GM12891 (cell line): ENCODE results near the gene TMPRSS15. TPM values are rescaled to one million over a fixed set of nuclear protein-coding genes. Genes with fewer than 3 reads are reported as not detected.

Source experiments
- DNase-seq: peaks from one replicate; pipeline ENCODE4 v3.0.0; 2011; ENCODE audit warnings: low spot score; ENCODE audit not compliant: insufficient read length
- FAIRE-seq: peaks from 2 replicates; lab custom pipeline; 2011; peaks lifted over from hg19 to GRCh38; lab: Jason Lieb, UNC
- PAX5 ChIP-seq: IDR thresholded peaks from 2 replicates; pipeline ENCODE4 v1.6.1; 2011; ENCODE audit warnings: low read length, moderate library complexity, mild to moderate bottlenecking; ENCODE audit not compliant: insufficient read depth, severe bottlenecking
- POLR2A ChIP-seq: IDR thresholded peaks from 2 replicates; pipeline ENCODE4 v1.6.1; 2011; ENCODE audit warnings: low read depth, low read length, control low read depth
- POLR2AphosphoS5 ChIP-seq: IDR thresholded peaks from 2 replicates; pipeline ENCODE4 v1.6.1; 2011; ENCODE audit warnings: low read depth, low read length, control low read depth
- POU2F2 ChIP-seq: IDR thresholded peaks from 2 replicates; pipeline ENCODE4 v1.6.1; 2011; ENCODE audit warnings: low read depth, mild to moderate bottlenecking, control low read depth, low read length, moderate library complexity
- SPI1 ChIP-seq: IDR thresholded peaks from 2 replicates; pipeline ENCODE4 v1.6.1; 2011; ENCODE audit warnings: low read depth, low read length, control low read depth
- TAF1 ChIP-seq: IDR thresholded peaks from 2 replicates; pipeline ENCODE4 v1.6.1; 2011; ENCODE audit warnings: low read depth, low read length, control low read depth
- polyA plus RNA-seq: library from polyadenylated mRNA; unstranded; fragments of >200 nt; gene quantifications from one replicate; pipeline ENCODE4 v1.2.1, GENCODE V29; 2012; ENCODE audit warnings: low read depth, missing spikeins, inconsistent platforms; ENCODE audit not compliant: missing spikeins

TMPRSS15 gene
- polyA plus RNA-seq, result not detected

DNA sequence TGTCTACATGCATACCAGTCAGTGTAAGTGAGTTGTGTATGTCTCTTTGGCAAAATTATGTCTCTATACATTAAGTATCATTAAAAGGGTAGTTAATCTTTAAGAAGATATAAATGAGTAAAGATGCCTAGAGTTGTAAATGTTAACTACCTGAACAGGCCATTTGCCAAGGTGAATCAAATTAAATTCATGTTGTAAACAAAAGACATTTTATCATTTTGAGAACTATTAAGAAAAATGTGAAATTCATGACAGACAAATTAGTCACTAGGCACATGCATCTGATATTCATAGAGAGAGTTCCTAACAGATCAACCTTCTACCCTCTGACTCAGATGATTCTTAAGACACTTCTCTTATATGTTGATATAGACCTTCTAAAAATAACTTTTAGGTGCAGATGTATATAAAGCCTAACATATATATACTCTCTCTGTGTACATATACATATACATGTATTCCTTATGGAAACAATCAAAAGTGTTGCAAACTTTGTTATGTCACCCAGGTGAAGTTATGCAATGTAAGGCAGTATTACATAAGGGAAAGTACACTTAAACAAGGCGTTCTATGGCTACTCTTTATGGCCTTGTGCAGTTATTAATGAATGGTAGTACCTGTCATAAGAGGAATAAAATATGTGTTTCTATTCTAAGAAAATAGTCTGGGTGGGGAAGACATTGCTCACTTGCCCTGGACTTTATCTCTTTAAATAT is at the start of gene TMPRSS15:
TSS of gene TMPRSS15 (minus strand) at position 51 of the 716 bp plus-strand sequence. CDS start 163 bp downstream, outside the sequence.
- DNase-seq (no peak), FAIRE-seq (no peak)
- no peak for TF ChIP-seq SPI1
- no peak for TF ChIP-seq POU2F2
- TF ChIP-seq PAX5, result no peak
- TF ChIP-seq POLR2A, result no peak
- TF ChIP-seq TAF1, result no peak
- no peak for TF ChIP-seq POLR2AphosphoS5

DNA sequence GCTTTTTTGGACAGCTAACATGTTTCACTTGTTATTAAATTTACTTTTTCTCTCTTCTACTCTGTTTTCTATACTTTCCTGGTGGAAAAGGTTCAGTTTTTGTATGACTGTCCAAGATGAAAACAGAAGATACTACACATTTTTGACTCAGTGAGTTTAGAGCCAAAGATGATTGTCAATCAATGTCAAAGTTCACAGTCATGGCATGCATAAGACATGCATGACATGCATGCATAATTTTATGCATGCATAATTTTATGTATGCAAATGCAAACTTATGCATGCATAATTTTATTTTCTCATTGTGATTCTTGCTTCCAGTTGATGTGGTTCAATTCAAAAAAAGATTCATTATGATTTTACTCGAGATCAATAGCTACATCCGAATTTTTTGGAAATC is 48.1 kb upstream of the TMPRSS15 start:
- TF ChIP-seq TAF1 (no peak), SPI1 (no peak), POU2F2 (no peak), POLR2AphosphoS5 (no peak), POLR2A (no peak), PAX5 (no peak)
- no peak for FAIRE-seq
- DNase-seq, result no peak

DNA sequence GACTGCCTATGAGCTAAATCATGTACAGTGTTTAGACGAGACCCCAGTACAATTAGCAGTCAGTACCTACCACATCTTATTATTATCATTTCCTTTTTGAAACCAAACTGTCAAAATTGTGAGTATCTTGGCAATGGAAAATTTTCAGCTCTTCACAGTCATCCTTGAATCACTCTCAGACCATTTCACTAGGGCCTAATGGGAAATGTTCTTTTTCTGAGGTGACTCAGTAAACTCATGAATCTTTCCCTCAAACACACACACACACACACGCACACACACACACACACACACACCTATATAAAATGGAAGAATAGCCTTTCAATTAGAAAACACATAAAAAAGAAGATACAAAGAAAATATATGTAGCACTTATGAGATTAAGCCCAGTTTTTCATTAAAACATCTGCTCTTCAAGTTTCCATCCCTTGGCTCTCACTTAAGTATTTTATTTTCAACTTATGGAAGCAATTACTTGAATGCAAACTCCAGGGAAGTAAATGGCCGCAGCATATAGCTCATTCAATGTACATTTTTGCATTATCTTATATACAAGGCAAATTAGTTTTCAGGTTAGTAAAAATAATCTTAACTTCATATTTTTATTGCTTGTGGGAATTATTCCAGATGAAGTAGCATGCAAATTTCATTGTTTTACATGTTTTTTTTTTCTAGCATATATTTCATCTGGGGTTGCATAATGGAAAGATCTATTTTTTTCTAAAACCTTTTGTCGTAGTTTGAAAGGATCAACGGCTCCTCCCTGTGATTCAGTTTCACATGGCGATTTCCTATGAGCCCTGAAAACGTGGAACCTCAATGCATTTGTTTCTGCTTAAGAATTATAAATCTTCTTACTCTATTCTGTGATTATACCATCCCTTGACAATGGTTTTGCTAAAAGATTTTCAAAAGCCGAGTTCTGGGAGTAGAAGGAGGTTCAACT is 46.3 kb upstream of the TMPRSS15 start:
- DNase-seq (no peak), FAIRE-seq (no peak)
- TF ChIP-seq SPI1, result no peak

DNA sequence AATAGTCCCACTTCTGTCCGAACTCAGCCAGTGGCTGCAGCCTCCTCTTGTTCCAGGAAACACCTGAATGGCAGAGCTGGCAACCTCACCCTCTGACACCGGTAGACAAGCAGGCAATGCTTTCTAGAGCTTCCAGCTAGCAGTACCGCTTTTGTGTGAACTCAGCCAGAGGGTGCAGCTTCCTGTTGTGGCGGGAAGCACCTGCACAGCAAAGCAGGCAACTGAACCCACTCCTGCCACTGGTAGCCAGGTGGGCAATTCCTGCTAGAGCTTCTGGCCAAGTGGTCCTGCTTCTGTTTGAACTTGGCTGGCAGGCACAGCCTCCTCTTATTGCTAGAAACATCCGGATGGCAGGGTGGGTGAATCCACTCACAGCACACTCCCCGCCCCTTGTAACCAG is 40.1 kb upstream of the TMPRSS15 start:
- DNase-seq (no peak), FAIRE-seq (no peak)
- no peak for TF ChIP-seq TAF1
- TF ChIP-seq SPI1, result no peak
- TF ChIP-seq POLR2AphosphoS5, result no peak
- no peak for TF ChIP-seq PAX5
- TF ChIP-seq POU2F2, result no peak
- no peak for TF ChIP-seq POLR2A

DNA sequence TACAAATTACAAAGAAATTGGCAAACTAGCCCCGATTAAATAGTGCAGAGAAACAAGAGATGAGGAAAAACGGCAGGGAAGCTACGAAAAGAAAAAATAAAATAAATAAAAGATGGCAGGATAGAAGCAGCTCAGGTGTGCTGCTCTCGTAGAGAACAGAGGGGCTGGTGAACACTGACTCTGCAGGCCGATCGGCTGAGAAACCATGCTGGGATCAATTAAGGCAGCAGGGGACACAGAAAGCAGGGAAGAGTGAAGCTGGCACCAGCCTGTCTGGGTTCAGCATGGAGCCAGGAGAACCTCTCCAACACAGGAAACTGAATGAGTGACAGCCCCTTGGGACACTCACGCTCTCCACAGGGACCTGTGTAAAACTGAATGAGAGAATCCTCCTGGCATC is 39.5 kb upstream of the TMPRSS15 start:
- DNase-seq, result no peak
- FAIRE-seq, result no peak
- no peak for TF ChIP-seq POLR2A
- TF ChIP-seq PAX5, result no peak
- no peak for TF ChIP-seq TAF1
- no peak for TF ChIP-seq POU2F2
- TF ChIP-seq SPI1, result no peak
- TF ChIP-seq POLR2AphosphoS5, result no peak

DNA sequence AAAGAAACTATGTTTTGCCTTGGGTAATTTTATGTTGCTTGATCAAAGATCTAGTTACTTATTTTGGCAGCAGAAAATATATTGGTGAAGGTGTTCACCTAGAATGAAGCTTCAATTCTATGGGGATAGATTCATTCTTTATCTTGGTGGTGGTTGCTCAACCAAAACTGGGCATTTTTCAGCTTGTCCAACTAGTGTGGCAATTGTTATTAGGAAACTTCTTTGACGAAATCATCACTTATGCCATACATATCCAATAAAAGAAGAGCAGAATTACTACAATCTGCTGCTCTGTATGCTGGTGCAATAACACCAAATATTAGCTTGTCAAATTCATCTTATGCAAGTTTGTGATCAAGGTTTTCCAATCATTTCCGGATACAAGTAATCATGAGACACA is 26.8 kb upstream of the TMPRSS15 start:
- no peak for FAIRE-seq
- no peak for DNase-seq
- TF ChIP-seq PAX5 (no peak), POU2F2 (no peak), TAF1 (no peak), SPI1 (no peak), POLR2A (no peak), POLR2AphosphoS5 (no peak)

DNA sequence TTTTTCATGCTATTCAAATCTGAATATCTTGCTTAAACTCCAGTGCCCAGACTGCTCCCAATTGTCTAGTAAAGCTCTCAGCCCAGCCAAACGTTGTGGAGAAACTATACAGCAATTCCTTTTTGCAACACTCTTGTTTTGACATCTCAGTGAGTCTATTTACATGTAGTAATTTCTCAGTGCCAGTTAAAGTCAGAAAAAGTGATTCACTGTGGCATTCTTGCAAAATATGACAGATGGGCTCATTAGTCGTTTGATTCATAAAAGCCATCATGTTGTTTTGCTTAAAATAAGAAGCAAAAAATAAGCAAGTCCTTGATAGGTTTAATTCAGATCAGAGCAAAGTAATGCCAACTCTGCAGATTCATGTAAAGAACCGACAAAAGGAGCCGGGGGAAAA is 20.7 kb upstream of the TMPRSS15 start:
- FAIRE-seq, result no peak
- no peak for DNase-seq
- TF ChIP-seq PAX5 (no peak), POLR2AphosphoS5 (no peak), POLR2A (no peak), TAF1 (no peak), SPI1 (no peak), POU2F2 (no peak)

DNA sequence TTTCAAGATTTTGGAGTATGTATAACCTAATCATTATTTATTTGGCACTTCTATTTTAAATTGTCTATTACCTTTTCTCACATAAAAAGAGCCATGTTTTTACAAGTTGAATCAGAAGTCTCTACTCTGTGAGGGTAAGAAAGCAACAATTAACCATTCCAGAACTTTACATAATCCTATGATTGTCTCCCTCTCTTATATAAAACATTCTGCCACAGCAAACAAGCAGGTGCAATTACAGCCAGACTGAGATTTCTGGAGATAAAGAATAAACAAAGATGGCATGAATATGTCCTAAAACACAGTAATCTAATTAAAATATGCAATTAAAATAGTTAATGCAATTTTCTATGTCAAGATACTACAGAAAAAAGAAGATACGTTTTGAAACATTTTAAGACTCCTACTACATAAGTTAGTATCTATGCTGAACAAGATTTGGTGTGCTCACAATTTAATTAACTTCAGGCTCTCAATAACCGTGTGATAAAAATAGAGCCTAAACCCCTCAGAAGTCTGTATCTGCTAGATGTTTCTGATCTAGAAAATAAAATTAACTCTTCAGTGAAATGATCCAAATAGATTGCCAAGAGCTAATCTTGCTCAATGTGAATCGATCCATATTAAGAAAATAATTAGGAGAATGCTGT is 13.7 kb upstream of the TMPRSS15 start:
- DNase-seq (no peak), FAIRE-seq (no peak)
- TF ChIP-seq PAX5 (no peak), POLR2A (no peak), SPI1 (no peak), TAF1 (no peak)

DNA sequence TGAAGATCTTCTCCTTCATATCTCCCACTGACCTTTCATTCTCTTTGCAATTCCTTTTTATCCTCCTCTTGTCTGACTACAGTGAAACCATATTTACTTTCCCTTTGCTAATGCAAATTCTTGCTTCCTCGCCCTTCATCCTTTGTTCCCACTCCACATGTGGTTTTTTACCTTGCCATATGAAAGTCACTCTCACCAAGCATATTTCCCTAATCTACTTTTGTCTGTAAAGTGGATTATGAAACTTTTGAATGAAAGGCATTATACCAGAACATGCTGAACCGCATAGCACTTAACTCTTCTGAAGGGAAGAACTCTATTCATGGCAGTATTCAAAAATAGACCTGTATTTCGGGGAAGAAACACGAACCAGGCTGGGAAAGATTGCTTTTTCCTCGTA is 8.0 kb upstream of the TMPRSS15 start:
- TF ChIP-seq POLR2A (no peak), TAF1 (no peak), POU2F2 (no peak), SPI1 (no peak), PAX5 (no peak), POLR2AphosphoS5 (no peak)
- DNase-seq (no peak), FAIRE-seq (no peak)
